Astrocyte (in vitro differentiated cells and primary cell): ENCODE data around the gene METTL9. TPM values are rescaled to one million over a fixed set of nuclear protein-coding genes. Genes with fewer than 3 reads are reported as not detected.
"Not testable (repeated sequence)": the region's sequence is repeated elsewhere in the genome, so short reads cannot be mapped to it uniquely, and the experiment has no call there.

Experiments
- DNase-seq: peaks from one replicate; pipeline ENCODE4 v3.0.0-alpha.2; 2010; ENCODE audit warnings: low read depth
- FAIRE-seq: peaks from 2 replicates; lab custom pipeline; 2011; peaks lifted over from hg19 to GRCh38; lab: Jason Lieb, UNC
- H2AFZ ChIP-seq: 2 replicates; pipeline ENCODE4 v1.6.0; 2012; ENCODE audit warnings: low read depth, low read length, inconsistent platforms
- H3K27ac ChIP-seq: 2 replicates; pipeline ENCODE4 v1.5.1; 2011; ENCODE audit warnings: low read depth, low read length, inconsistent platforms
- H3K27me3 ChIP-seq: 2 replicates; pipeline ENCODE4 v1.6.0; 2011; ENCODE audit warnings: low read length, inconsistent platforms; ENCODE audit not compliant: insufficient read depth
- H3K36me3 ChIP-seq: 2 replicates; pipeline ENCODE4 v1.5.1; 2011; ENCODE audit warnings: low read length, inconsistent platforms; ENCODE audit not compliant: insufficient read depth
- H3K4me1 ChIP-seq: 2 replicates; pipeline ENCODE4 v1.5.1; 2011; ENCODE audit warnings: low read length, inconsistent platforms; ENCODE audit not compliant: insufficient read depth
- H3K4me2 ChIP-seq: 2 replicates; pipeline ENCODE4 v1.6.0; 2012; ENCODE audit warnings: low read length, inconsistent platforms
- H3K4me3 ChIP-seq: 2 replicates; pipeline ENCODE4 v1.5.1; 2011; ENCODE audit warnings: low read depth, mild to moderate bottlenecking, low read length, inconsistent platforms; ENCODE audit not compliant: insufficient read depth
- H3K79me2 ChIP-seq: 2 replicates; pipeline ENCODE4 v1.6.0; 2012; ENCODE audit warnings: mild to moderate bottlenecking, low read length, inconsistent platforms; ENCODE audit not compliant: insufficient read depth
- H3K9ac ChIP-seq: 2 replicates; pipeline ENCODE4 v1.6.0; 2012; ENCODE audit warnings: mild to moderate bottlenecking, low read length, inconsistent platforms
- H3K9me3 ChIP-seq: 2 replicates; pipeline ENCODE4 v1.5.1; 2012; ENCODE audit warnings: low read depth, mild to moderate bottlenecking, low read length, inconsistent platforms; ENCODE audit not compliant: insufficient read depth
- H4K20me1 ChIP-seq: 2 replicates; pipeline ENCODE4 v1.6.0; 2012; ENCODE audit warnings: low read length, inconsistent platforms; ENCODE audit not compliant: insufficient read depth
- H3K27ac Mint-ChIP-seq: one replicate; pipeline ENCODE4 v1.8.0; 2021; ENCODE audit warnings: mild to moderate bottlenecking, mixed read lengths; ENCODE audit not compliant: unreplicated experiment
- H3K27me3 Mint-ChIP-seq: one replicate; pipeline ENCODE4 v1.8.0; 2021; ENCODE audit warnings: low read depth, mixed read lengths; ENCODE audit not compliant: unreplicated experiment
- H3K36me3 Mint-ChIP-seq: one replicate; pipeline ENCODE4 v1.8.0; 2021; ENCODE audit warnings: low read depth, mixed read lengths; ENCODE audit not compliant: unreplicated experiment
- H3K4me1 Mint-ChIP-seq: one replicate; pipeline ENCODE4 v1.8.0; 2021; ENCODE audit warnings: low read depth, mixed read lengths; ENCODE audit not compliant: unreplicated experiment
- H3K4me3 Mint-ChIP-seq: one replicate; pipeline ENCODE4 v1.8.0; 2021; ENCODE audit warnings: mild to moderate bottlenecking, moderate library complexity, mixed read lengths; ENCODE audit not compliant: unreplicated experiment
- H3K9me3 Mint-ChIP-seq: one replicate; pipeline ENCODE4 v1.8.0; 2021; ENCODE audit warnings: mild to moderate bottlenecking, mixed read lengths; ENCODE audit not compliant: unreplicated experiment
- CTCF ChIP-seq: IDR thresholded peaks from 2 replicates; pipeline ENCODE4 v1.5.1; 2011; ENCODE audit warnings: low read depth, mild to moderate bottlenecking, inconsistent platforms, low read length, moderate library complexity; ENCODE audit not compliant: insufficient read depth
- EZH2 ChIP-seq: IDR thresholded peaks from 2 replicates; pipeline ENCODE4 v1.6.1; 2012; ENCODE audit warnings: mild to moderate bottlenecking, low read length, inconsistent platforms; ENCODE audit not compliant: insufficient read depth
- total RNA-seq: library from RNA; stranded (reverse); gene quantifications from 2 replicates; pipeline ENCODE4 v1.2.1, GENCODE V29; 2021

METTL9 gene
- total RNA-seq, 1 donor from 2014 or later = 88.1 TPM

- not testable (repeated sequence) for H3K4me1 Mint-ChIP-seq, H3K27ac Mint-ChIP-seq, H3K36me3 Mint-ChIP-seq, DNase-seq, H3K9me3 Mint-ChIP-seq, H3K4me3 ChIP-seq, H3K4me3 Mint-ChIP-seq, H3K27me3 ChIP-seq, H3K27ac ChIP-seq, H3K4me2 ChIP-seq, H3K79me2 ChIP-seq, H3K36me3 ChIP-seq, FAIRE-seq, H2AFZ ChIP-seq, H3K9ac ChIP-seq, H3K4me1 ChIP-seq, H4K20me1 ChIP-seq, H3K9me3 ChIP-seq
- peaks cover 15% of the 10 kb centered on the region for H3K27me3 Mint-ChIP-seq
Observed at GRCh38 chr16:21680714-21681113, 81.3 kb downstream of the METTL9 start.

GRCh38 chr16:21683184-21683583 is 83.8 kb downstream of the METTL9 start:
- no peak overlapping the region for H2AFZ ChIP-seq
- H4K20me1 ChIP-seq = no peaks in the 10 kb centered on the region
- H3K79me2 ChIP-seq = no peaks in the 10 kb centered on the region
- H3K9me3 ChIP-seq = no peaks in the 10 kb centered on the region
- Mint-ChIP-seq H3K27ac (no peak overlapping the region), H3K9me3 (peaks cover 2% of the 10 kb centered on the region), H3K36me3 (no peaks in the 10 kb centered on the region), H3K4me3 (no peak overlapping the region), H3K4me1 (no peaks in the 10 kb centered on the region), H3K27me3 (peaks cover 22% of the 10 kb centered on the region)
- H3K27me3 ChIP-seq = peaks cover 7% of the 10 kb centered on the region
- FAIRE-seq = no peak
- H3K4me2 ChIP-seq = no peak overlapping the region
- H3K36me3 ChIP-seq = no peaks in the 10 kb centered on the region
- no peak overlapping the region for H3K27ac ChIP-seq
- no peak for TF ChIP-seq CTCF
- TF ChIP-seq EZH2 = no peak
- H3K9ac ChIP-seq = no peak overlapping the region
- no peak overlapping the region for H3K4me3 ChIP-seq
- DNase-seq = no peak
- no peaks in the 10 kb centered on the region for H3K4me1 ChIP-seq

GRCh38 chr16:21684199-21684598 is 84.8 kb downstream of the METTL9 start:
- H3K27ac Mint-ChIP-seq = no peak overlapping the region

More at GRCh38 chr16:21684199-21684598, 84.8 kb downstream of the METTL9 start:
- Mint-ChIP-seq H3K4me1 (no peaks in the 10 kb centered on the region), H3K4me3 (no peak overlapping the region), H3K27me3 (peaks cover 30% of the 10 kb centered on the region), H3K9me3 (peaks cover 5% of the 10 kb centered on the region), H3K36me3 (no peaks in the 10 kb centered on the region)
- Histone ChIP-seq H2AFZ (no peak overlapping the region), H3K9me3 (no peaks in the 10 kb centered on the region), H4K20me1 (no peaks in the 10 kb centered on the region), H3K4me2 (no peak overlapping the region), H3K27ac (no peak overlapping the region), H3K36me3 (no peaks in the 10 kb centered on the region), H3K4me1 (no peaks in the 10 kb centered on the region), H3K4me3 (no peak overlapping the region), H3K27me3 (peaks cover 7% of the 10 kb centered on the region), H3K79me2 (no peaks in the 10 kb centered on the region), H3K9ac (no peak overlapping the region)
- TF ChIP-seq CTCF (peak; percentile 16), EZH2 (no peak)
- no peak for DNase-seq
- FAIRE-seq = no peak
